GM19463 (cell line): ENCODE results near the gene PPP1R12A.

Experiments
- ATAC-seq: cut with Tn5 transposase; IDR thresholded peaks from one replicate; pipeline ENCODE4 v1.9.1; 2021; ENCODE audit warnings: mild to moderate bottlenecking, moderate library complexity; ENCODE audit not compliant: unreplicated experiment

The PPP1R12A gene

GRCh38 chr12:79775355-79776027 lies 159.4 kb downstream of the PPP1R12A start:
- ATAC-seq, result no peak

GRCh38 chr12:79773896-79774295 lies 161.0 kb downstream of the PPP1R12A start:
- no peak for ATAC-seq

- ATAC-seq, result no peak
Measured at GRCh38 chr12:79769860-79770485, 164.9 kb downstream of the PPP1R12A start.

GRCh38 chr12:79769189-79769859 lies 165.6 kb downstream of the PPP1R12A start:
- ATAC-seq, result no peak

- ATAC-seq, result no peak
Measured at GRCh38 chr12:79766705-79767464, 168.0 kb downstream of the PPP1R12A start.

GRCh38 chr12:79765157-79765556 lies 169.7 kb downstream of the PPP1R12A start:
- no peak for ATAC-seq

GRCh38 chr12:79764641-79765040 lies 170.3 kb downstream of the PPP1R12A start:
- no peak for ATAC-seq

- ATAC-seq, result no peak
Measured at GRCh38 chr12:79763766-79764452, 171.0 kb downstream of the PPP1R12A start.

GRCh38 chr12:79761341-79761740 lies 173.6 kb downstream of the PPP1R12A start:
- ATAC-seq, result no peak

- ATAC-seq, result no peak
Measured at GRCh38 chr12:79747274-79747673, 187.6 kb downstream of the PPP1R12A start.

GRCh38 chr12:79737875-79738718 lies 196.8 kb downstream of the PPP1R12A start:
- peak; percentile 92 for ATAC-seq

GRCh38 chr12:79732638-79733037 lies 202.3 kb downstream of the PPP1R12A start:
- no peak for ATAC-seq

GRCh38 chr12:79725987-79726386 lies 208.9 kb downstream of the PPP1R12A start:
- ATAC-seq, result no peak
